Fibroblast of lung (primary cell): Measurements from ENCODE around the gene ST6GALNAC6. TPM values are rescaled to one million over a fixed set of nuclear protein-coding genes. Genes with fewer than 3 reads are reported as not detected.

Experiments
- DNase-seq, 2 donors: peaks; one replicate each; pipeline versions ENCODE4 v3.0.0 to v3.0.0-alpha.2; 2010; ENCODE audit warnings: low read depth in 2 of 2
- H2AFZ ChIP-seq: 2 replicates; pipeline ENCODE4 v1.5.1; 2012; ENCODE audit warnings: low read length, control low read depth, inconsistent platforms
- H3K27ac ChIP-seq: 2 replicates; pipeline ENCODE4 v1.5.1; 2011; ENCODE audit warnings: low read length, control low read depth; ENCODE audit not compliant: insufficient read depth
- H3K27me3 ChIP-seq: 2 replicates; pipeline ENCODE4 v1.5.1; 2011; ENCODE audit warnings: mild to moderate bottlenecking, low read length; ENCODE audit not compliant: control insufficient read depth, insufficient read depth
- H3K36me3 ChIP-seq: 2 replicates; pipeline ENCODE4 v1.5.1; 2011; ENCODE audit warnings: low read length; ENCODE audit not compliant: control insufficient read depth, insufficient read depth
- H3K4me1 ChIP-seq: 2 replicates; pipeline ENCODE4 v1.5.1; 2011; ENCODE audit warnings: low read length; ENCODE audit not compliant: control insufficient read depth, insufficient read depth; ENCODE audit errors: extremely low read depth
- H3K4me2 ChIP-seq: 2 replicates; pipeline ENCODE4 v1.5.1; 2011; ENCODE audit warnings: low read length, control low read depth; ENCODE audit not compliant: insufficient read depth; ENCODE audit errors: extremely low read depth
- H3K4me3 ChIP-seq, 4 experiments: fragments of 200-600 bp in 1 of 4; sonication (generic) in 1 of 4; replicated peaks in 1 of 4; 2 replicates each; pipeline ENCODE4 v1.5.1; 2011 to 2016; ENCODE audit warnings: low read length in 4 of 4, low read depth in 3 of 4, mild to moderate bottlenecking in 3 of 4, control low read depth in 2 of 4, inconsistent platforms in 1 of 4, mixed read lengths in 1 of 4; ENCODE audit not compliant: insufficient read depth in 1 of 4; ENCODE audit errors: control extremely low read depth in 1 of 4
- H3K79me2 ChIP-seq: 2 replicates; pipeline ENCODE4 v1.5.1; 2012; ENCODE audit warnings: mild to moderate bottlenecking, low read length, inconsistent platforms; ENCODE audit not compliant: control insufficient read depth, insufficient read depth
- H3K9ac ChIP-seq: 2 replicates; pipeline ENCODE4 v1.5.1; 2011; ENCODE audit warnings: mild to moderate bottlenecking, low read length, control low read depth; ENCODE audit not compliant: insufficient read depth
- H3K9me3 ChIP-seq: 2 replicates; pipeline ENCODE4 v1.5.1; 2012; ENCODE audit warnings: low read depth, low read length; ENCODE audit not compliant: control insufficient read depth, insufficient read depth
- H4K20me1 ChIP-seq: 2 replicates; pipeline ENCODE4 v1.5.1; 2011; ENCODE audit warnings: low read length; ENCODE audit not compliant: control insufficient read depth, insufficient read depth; ENCODE audit errors: extremely low read depth
- CTCF ChIP-seq, 2 donors: IDR thresholded peaks in 1 of 2; conservative IDR thresholded peaks in 1 of 2; 1 replicate in 1 of 2; 2 replicates in 1 of 2; pipeline ENCODE4 v1.5.1; 2011 to 2012; ENCODE audit warnings: low read length in 2 of 2, control low read depth in 1 of 2, inconsistent platforms in 1 of 2, low read depth in 1 of 2, mild to moderate bottlenecking in 1 of 2
- EZH2 ChIP-seq: IDR thresholded peaks from 2 replicates; pipeline ENCODE4 v1.5.1; 2012; ENCODE audit warnings: low read length, control low read depth, mild to moderate bottlenecking; ENCODE audit errors: missing control alignments
- polyA plus RNA-seq, 2 donors: library from polyadenylated mRNA; depleted of rRNA in 1 of 2; stranded (reverse) in 1 of 2; unstranded in 1 of 2; fragments of >200 nt; gene quantifications; 2 replicates each; pipeline ENCODE4 v1.2.1, GENCODE V29; 2011 to 2012; ENCODE audit warnings: missing spikeins in 1 of 2
- total RNA-seq: library from RNA; depleted of rRNA; stranded (reverse); fragments of >200 nt; gene quantifications from 2 replicates; pipeline ENCODE4 v1.2.1, GENCODE V29; 2014

The ST6GALNAC6 gene
- total and polyA plus RNA-seq, 2 donors (not counting 1 experiment from before 2014, with no cell fraction given) = 56.0 to 69.5 TPM

- DNase-seq = no peak
- no peak overlapping the region for H3K27ac ChIP-seq
- no peak overlapping the region for H3K9ac ChIP-seq
- H4K20me1 ChIP-seq = no peaks in the 10 kb centered on the region
- no peak overlapping the region for H3K4me2 ChIP-seq
- H3K4me1 ChIP-seq = no peaks in the 10 kb centered on the region
- no peak overlapping the region for H2AFZ ChIP-seq
- H3K79me2 ChIP-seq = no peaks in the 10 kb centered on the region
- TF ChIP-seq CTCF (conservative IDR thresholded peaks at IDR 0.05 in 1 of 2, IDR thresholded peaks at IDR 0.05 in 1 of 2; ENCODE audit: low read depth in 1 of 2, low read length in 2 of 2) (no peak), EZH2 (no peak)
- H3K27me3 ChIP-seq = no peaks in the 10 kb centered on the region
- H3K9me3 ChIP-seq = no peaks in the 10 kb centered on the region
- peaks cover 29% of the 10 kb centered on the region for H3K36me3 ChIP-seq
- H3K4me3 ChIP-seq = no peak overlapping the region
Observed at GRCh38 chr9:127886401-127886972, 12.9 kb downstream of the ST6GALNAC6 start.

DNA sequence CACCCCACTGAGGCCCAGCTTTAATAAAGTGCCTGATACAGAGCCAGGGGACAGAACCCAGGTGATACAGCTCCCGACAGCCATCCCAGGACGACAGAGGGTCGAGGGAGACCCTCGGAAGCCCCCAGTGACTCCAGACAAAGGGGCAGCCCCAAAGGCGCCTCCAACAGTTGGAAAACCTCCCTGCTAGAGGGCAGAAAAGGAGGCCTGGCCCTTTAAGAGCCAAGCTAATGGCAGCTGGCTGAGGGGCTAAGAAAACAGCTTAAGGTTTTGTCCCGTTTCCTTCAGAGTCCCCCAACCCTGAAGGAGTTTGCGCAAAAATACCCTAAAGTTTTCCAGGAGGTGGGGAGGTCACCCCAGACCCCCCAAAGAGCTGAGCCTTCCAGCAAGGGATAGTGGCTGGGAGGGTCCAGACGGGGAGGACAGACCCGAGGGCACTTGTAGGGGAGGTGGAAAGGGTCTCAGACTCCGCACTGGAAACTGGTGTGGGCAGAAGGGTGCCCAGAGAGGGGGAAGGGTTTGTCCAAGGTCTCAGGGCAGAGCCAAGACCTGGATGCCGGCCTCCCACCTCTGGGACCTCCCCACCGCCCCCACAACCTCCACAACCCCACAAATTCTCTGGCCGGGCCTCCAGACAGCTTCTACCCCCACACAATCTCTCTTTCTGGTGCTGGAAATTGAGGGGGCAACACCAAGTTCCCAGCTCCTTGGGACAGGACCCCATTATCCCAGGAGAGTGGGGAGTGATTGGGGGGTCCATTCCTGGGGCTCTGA is 13.7 kb downstream of the ST6GALNAC6 start:
- no peaks in the 10 kb centered on the region for H3K4me1 ChIP-seq
- peaks cover 25% of the 10 kb centered on the region for H3K36me3 ChIP-seq
- TF ChIP-seq CTCF (conservative IDR thresholded peaks at IDR 0.05 in 1 of 2, IDR thresholded peaks at IDR 0.05 in 1 of 2; ENCODE audit: low read depth in 1 of 2, low read length in 2 of 2) (no peak), EZH2 (no peak)
- no peaks in the 10 kb centered on the region for H3K27me3 ChIP-seq
- no peak overlapping the region for H3K4me2 ChIP-seq
- no peaks in the 10 kb centered on the region for H3K9me3 ChIP-seq
- H2AFZ ChIP-seq = no peak overlapping the region
- no peaks in the 10 kb centered on the region for H4K20me1 ChIP-seq
- H3K4me3 ChIP-seq = no peak overlapping the region
- H3K9ac ChIP-seq = no peak overlapping the region
- no peak for DNase-seq
- no peak overlapping the region for H3K27ac ChIP-seq
- H3K79me2 ChIP-seq = no peaks in the 10 kb centered on the region

DNA sequence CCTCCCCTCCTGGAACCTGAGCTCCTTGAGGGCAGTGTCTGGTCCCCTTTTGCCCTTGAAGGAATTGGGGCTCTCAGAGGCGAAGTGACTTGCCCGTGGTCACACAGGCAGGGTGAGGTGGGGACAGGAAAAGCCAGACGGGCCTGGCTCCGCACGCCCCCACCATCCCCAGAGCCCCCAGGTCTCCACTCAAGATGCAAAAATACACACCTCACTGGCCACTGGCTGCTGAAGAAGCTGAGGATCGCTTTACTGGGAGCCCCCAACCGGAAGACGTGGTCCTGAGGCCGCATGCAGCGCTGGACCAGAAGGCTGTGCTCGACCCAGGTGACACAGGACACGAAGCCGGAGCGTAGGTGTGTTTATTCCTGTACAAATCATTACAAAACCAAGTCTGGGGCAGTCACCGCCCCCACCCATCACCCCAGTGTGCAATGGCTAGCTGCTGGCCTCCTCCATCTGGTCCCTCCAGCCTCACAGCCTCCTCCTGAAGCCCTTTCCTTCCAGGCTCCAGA is 14.4 kb downstream of the ST6GALNAC6 start:
- H3K4me3 ChIP-seq = no peak overlapping the region
- no peaks in the 10 kb centered on the region for H3K9me3 ChIP-seq
- no peaks in the 10 kb centered on the region for H3K79me2 ChIP-seq
- H3K27me3 ChIP-seq = no peaks in the 10 kb centered on the region
- no peaks in the 10 kb centered on the region for H4K20me1 ChIP-seq
- DNase-seq = no peak
- no peak overlapping the region for H2AFZ ChIP-seq
- no peak overlapping the region for H3K4me2 ChIP-seq
- TF ChIP-seq CTCF (conservative IDR thresholded peaks at IDR 0.05 in 1 of 2, IDR thresholded peaks at IDR 0.05 in 1 of 2; ENCODE audit: low read depth in 1 of 2, low read length in 2 of 2) = no peak
- TF ChIP-seq EZH2 = no peak
- H3K9ac ChIP-seq = peak overlapping the region; percentile 2
- no peak overlapping the region for H3K27ac ChIP-seq
- peaks cover 19% of the 10 kb centered on the region for H3K36me3 ChIP-seq
- H3K4me1 ChIP-seq = no peaks in the 10 kb centered on the region
